Body of pancreas (tissue), 4 donors: Measurements from ENCODE around the gene VEGFB.

Source experiments
- POLR2A ChIP-seq, 3 donors: fragments of 450-650 bp; IDR thresholded peaks; one replicate each; pipeline ENCODE4 v1.6.1; 2016; ENCODE audit warnings: antibody characterized with exemption in 3 of 3, mild to moderate bottlenecking in 2 of 3
- TF ChIP-seq, protein P1 (sequence below), 7 experiments: fragments of 450-650 bp in 4 of 7; fragments of 200-600 bp in 3 of 7; sonication (generic) in 3 of 7; IDR thresholded peaks; one replicate each; pipeline ENCODE4 v1.5.1; 2016 to 2019; ENCODE audit warnings: antibody characterized with exemption in 7 of 7

DNA sequence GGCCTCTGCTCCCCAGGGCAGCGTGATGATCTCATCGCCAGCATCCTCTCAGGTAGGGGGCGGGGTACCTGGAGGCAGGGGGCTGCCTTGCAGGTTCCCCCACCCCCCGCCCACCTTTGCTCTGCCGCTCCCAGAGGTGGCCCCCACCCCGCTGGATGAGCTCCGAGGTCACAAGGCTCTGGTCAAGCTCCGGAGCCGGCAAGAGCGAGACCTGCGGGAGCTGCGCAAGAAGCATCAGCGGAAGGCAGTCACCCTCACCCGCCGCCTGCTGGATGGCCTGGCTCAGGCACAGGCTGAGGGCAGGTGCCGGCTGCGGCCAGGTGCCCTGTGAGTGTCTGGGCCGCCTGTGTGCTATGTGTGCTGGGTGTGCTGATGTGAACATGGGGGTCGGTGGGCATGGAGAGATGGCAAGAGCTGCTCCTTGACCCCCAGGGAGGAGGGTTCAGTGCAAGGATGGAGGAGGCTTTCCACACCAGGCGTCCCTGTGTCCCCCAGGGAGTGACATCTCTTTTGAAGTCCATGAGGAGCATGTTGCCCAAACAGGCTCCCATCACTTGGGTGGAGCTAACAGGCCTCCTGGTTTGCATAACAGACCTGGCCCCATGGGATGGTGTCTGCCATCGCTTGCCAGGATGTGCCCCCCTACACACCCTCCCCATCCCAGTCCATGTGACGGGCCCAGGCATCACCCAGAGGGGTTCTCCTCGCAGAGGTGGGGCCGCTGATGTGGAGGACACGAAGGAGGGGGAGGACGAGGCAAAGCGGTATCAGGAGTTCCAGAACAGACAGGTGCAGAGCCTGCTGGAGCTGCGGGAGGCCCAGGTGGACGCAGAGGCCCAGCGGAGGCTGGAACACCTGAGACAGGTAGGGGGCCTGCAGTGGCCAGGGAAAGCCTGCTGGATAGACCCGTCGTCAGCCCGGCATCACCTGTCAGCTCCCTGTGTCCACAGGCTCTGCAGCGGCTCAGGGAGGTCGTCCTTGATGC is 31.1 kb downstream of the VEGFB start:
- no peak for TF ChIP-seq POLR2A (IDR thresholded peaks at IDR 0.05)
- TF ChIP-seq, protein P1, sequence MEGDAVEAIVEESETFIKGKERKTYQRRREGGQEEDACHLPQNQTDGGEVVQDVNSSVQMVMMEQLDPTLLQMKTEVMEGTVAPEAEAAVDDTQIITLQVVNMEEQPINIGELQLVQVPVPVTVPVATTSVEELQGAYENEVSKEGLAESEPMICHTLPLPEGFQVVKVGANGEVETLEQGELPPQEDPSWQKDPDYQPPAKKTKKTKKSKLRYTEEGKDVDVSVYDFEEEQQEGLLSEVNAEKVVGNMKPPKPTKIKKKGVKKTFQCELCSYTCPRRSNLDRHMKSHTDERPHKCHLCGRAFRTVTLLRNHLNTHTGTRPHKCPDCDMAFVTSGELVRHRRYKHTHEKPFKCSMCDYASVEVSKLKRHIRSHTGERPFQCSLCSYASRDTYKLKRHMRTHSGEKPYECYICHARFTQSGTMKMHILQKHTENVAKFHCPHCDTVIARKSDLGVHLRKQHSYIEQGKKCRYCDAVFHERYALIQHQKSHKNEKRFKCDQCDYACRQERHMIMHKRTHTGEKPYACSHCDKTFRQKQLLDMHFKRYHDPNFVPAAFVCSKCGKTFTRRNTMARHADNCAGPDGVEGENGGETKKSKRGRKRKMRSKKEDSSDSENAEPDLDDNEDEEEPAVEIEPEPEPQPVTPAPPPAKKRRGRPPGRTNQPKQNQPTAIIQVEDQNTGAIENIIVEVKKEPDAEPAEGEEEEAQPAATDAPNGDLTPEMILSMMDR (IDR thresholded peaks at IDR 0.05): no peak
